ENCODE data around the gene PTPRN2. TPM values are rescaled to one million over a fixed set of nuclear protein-coding genes. Genes with fewer than 3 reads are reported as not detected.

PTPRN2 gene
- total and polyA plus RNA-seq, 7 donors = 0.47 to 0.82 (median 0.51) TPM

DNA sequence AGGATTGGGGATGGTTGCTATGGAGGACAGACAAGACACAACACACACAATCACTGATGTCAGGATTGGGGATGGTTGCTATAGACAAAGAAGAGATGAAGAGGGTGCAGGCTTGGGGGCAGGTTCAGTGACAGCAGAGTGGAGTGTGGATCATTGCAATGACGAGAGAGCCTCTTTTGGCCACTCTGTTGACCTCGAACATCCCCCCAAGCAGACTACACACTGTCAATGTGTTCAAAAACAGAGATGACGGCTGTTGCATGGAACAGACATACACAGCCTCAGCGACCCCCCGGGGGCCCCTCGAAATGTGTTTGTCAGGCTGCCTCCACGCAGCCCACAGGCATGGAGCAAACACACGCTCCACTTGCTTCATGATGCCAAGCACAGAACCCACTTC is 133.0 kb downstream of the PTPRN2 start:
- 85 to 94% (median 87%) methylated on average over 8 of the region's 8 CpGs for WGBS, 3 donors
- intact Hi-C loops (cut with DNase I) = no loop called here

DNA sequence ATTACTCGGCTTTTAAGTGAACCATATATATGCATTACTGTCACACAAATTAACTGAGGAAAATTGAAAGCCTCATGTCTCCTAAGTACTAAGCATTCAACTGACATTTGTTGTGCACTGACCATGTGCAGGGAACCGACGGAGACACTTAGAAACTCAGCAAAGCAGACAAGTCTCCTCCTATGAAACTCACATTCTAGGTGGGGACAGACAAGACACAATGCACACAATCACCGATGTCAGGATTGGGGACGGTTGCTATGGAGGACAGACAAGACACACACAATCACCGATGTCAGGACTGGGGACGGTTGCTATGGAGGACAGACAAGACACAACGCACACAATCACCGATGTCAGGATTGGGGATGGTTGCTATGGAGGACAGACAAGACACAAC is 134.0 kb downstream of the PTPRN2 start:
- ATAC-seq (no peak), DNase-seq (no peak)
- no peaks in the 10 kb centered on the region for H3K9me3 ChIP-seq
- no peak overlapping the region for H3K4me3 ChIP-seq
- H3K27me3 ChIP-seq (ENCODE audit: insufficient read depth in 3 of 3, low read length in 2 of 3) = peaks cover 0 to 3% (median 0%) of the 10 kb centered on the region in 3 donors
- TF ChIP-seq, protein P1, sequence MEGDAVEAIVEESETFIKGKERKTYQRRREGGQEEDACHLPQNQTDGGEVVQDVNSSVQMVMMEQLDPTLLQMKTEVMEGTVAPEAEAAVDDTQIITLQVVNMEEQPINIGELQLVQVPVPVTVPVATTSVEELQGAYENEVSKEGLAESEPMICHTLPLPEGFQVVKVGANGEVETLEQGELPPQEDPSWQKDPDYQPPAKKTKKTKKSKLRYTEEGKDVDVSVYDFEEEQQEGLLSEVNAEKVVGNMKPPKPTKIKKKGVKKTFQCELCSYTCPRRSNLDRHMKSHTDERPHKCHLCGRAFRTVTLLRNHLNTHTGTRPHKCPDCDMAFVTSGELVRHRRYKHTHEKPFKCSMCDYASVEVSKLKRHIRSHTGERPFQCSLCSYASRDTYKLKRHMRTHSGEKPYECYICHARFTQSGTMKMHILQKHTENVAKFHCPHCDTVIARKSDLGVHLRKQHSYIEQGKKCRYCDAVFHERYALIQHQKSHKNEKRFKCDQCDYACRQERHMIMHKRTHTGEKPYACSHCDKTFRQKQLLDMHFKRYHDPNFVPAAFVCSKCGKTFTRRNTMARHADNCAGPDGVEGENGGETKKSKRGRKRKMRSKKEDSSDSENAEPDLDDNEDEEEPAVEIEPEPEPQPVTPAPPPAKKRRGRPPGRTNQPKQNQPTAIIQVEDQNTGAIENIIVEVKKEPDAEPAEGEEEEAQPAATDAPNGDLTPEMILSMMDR (IDR thresholded peaks at IDR 0.05) = no peak
- intact Hi-C loops (cut with DNase I) = no loop called here
- H3K27ac ChIP-seq = no peak overlapping the region
- 77 to 82% (median 80%) methylated on average over 8 to 9 of the region's 9 CpGs for WGBS, 3 donors
- no peaks in the 10 kb centered on the region for H3K36me3 ChIP-seq (ENCODE audit: insufficient read depth in 1 of 2, low read depth in 1 of 2)
- H3K4me1 ChIP-seq = no peaks in the 10 kb centered on the region

More for the DNA sequence above, 133.0 kb downstream of the PTPRN2 start:
- no peaks in the 10 kb centered on the region for H3K36me3 ChIP-seq (ENCODE audit: insufficient read depth in 1 of 2, low read depth in 1 of 2)
- H3K4me3 ChIP-seq = no peak overlapping the region
- no peaks in the 10 kb centered on the region for H3K9me3 ChIP-seq
- no peaks in the 10 kb centered on the region for H3K4me1 ChIP-seq
- DNase-seq (no peak), ATAC-seq (no peak)
- no peak overlapping the region for H3K27ac ChIP-seq
- TF ChIP-seq, protein P1 (IDR thresholded peaks at IDR 0.05) = no peak
- H3K27me3 ChIP-seq (ENCODE audit: insufficient read depth in 3 of 3, low read length in 2 of 3) = no peaks in the 10 kb centered on the region

DNA sequence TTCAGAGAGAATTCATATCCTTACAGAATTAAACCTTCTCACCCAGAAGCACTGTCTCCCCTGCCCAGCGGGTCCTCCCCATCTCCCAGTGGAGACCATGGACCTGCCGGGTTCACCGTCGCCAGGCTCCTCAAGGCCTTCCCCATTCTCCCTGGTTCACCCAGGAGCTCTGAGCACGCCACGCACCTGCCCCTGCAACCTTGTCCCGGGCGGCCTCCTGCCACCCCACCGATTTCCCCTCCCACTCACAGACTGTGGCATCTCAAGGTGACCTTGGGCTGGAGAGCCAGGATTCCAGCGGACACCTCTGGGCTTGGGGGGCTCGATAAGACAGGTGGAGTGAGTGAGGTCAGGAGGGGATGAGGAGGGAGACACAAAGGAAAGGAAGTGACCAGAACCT is 135.3 kb downstream of the PTPRN2 start:
- H3K27me3 ChIP-seq (ENCODE audit: insufficient read depth in 3 of 3, low read length in 2 of 3) = peaks cover 0 to 3% (median 0%) of the 10 kb centered on the region in 3 donors
- TF ChIP-seq, protein P1 (IDR thresholded peaks at IDR 0.05) = no peak
- DNase-seq (no peak), ATAC-seq (no peak)
- WGBS, 3 donors = 88 to 90% (median 89%) methylated on average over 11 of the region's 11 CpGs
- no peak overlapping the region for H3K27ac ChIP-seq
- no peaks in the 10 kb centered on the region for H3K9me3 ChIP-seq
- no peaks in the 10 kb centered on the region for H3K4me1 ChIP-seq
- intact Hi-C loops (cut with DNase I) = no loop called here
- no peaks in the 10 kb centered on the region for H3K36me3 ChIP-seq (ENCODE audit: insufficient read depth in 1 of 2, low read depth in 1 of 2)
- H3K4me3 ChIP-seq = no peak overlapping the region

DNA sequence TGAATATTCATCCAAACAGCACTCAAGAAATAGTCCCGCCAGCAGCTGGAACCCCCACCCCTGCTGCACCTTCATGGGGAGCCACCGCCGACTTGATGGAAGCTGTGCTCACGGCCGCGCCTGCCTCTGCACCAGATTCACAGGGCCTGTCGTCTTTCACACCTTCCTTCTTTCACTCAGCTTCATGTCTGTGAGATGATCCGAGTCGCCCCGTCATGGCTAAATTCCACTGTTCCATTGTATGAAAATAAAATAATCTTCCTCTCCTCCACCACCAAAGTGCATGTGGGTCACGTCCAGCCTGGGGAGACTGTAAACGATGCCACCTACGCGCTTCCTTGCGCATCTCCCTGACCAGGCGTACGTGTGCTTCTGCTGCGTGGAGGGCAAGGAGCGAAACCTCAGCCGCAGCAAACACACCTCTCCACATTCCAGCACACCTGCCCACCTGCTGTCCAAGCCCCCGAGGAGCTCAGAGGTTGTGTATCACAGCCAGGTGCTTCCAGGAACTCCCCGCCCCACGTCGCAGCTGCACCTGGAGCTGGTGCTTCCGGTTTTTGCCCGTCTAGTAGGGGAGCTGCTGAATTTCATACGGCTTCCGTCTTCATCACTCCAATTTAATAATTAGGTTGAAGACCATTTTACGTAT is 137.0 kb downstream of the PTPRN2 start:
- no peak for DNase-seq
- WGBS, 3 donors = 75 to 78% (median 77%) methylated on average over 29 of the region's 29 CpGs
- no peak for ATAC-seq

More for the DNA sequence above, 137.0 kb downstream of the PTPRN2 start:
- H3K4me3 ChIP-seq = no peak overlapping the region
- H3K27ac ChIP-seq = no peak overlapping the region
- no peaks in the 10 kb centered on the region for H3K4me1 ChIP-seq
- no peaks in the 10 kb centered on the region for H3K9me3 ChIP-seq
- peaks cover 0 to 3% (median 0%) of the 10 kb centered on the region in 3 donors for H3K27me3 ChIP-seq (ENCODE audit: insufficient read depth in 3 of 3, low read length in 2 of 3)
- TF ChIP-seq, protein P1 (IDR thresholded peaks at IDR 0.05) = no peak
- intact Hi-C loops (cut with DNase I) = no loop called here
- H3K36me3 ChIP-seq (ENCODE audit: insufficient read depth in 1 of 2, low read depth in 1 of 2) = no peaks in the 10 kb centered on the region

Measured in psoas muscle (tissue), 8 donors.